Nephron progenitor cell (in vitro differentiated cells): Measurements from ENCODE around the gene NDFIP2.
"Not testable (repeated sequence)": the region's sequence is repeated elsewhere in the genome, so short reads cannot be mapped to it uniquely, and the experiment has no call there.

ENCODE experiments used
- DNase-seq: peaks from one replicate; pipeline ENCODE4 v3.0.0; 2021
- H3K27ac Mint-ChIP-seq: 2 replicates; pipeline ENCODE4 v1.8.0; 2021; ENCODE audit warnings: mild to moderate bottlenecking, moderate library complexity, mixed read lengths
- H3K27me3 Mint-ChIP-seq: 2 replicates; pipeline ENCODE4 v1.8.0; 2021; ENCODE audit warnings: mild to moderate bottlenecking, low read depth, mixed read lengths; ENCODE audit not compliant: poor library complexity
- H3K36me3 Mint-ChIP-seq: 2 replicates; pipeline ENCODE4 v1.8.0; 2021; ENCODE audit warnings: low read depth, mixed read lengths
- H3K4me1 Mint-ChIP-seq: 2 replicates; pipeline ENCODE4 v1.8.0; 2021; ENCODE audit warnings: mixed read lengths
- H3K4me3 Mint-ChIP-seq: 2 replicates; pipeline ENCODE4 v1.8.0; 2021; ENCODE audit warnings: mild to moderate bottlenecking, moderate library complexity, mixed read lengths
- H3K9me3 Mint-ChIP-seq: 2 replicates; pipeline ENCODE4 v1.8.0; 2021; ENCODE audit warnings: mild to moderate bottlenecking, moderate library complexity, mixed read lengths
- CTCF ChIP-seq: fragments of 200-600 bp; sonication (generic); IDR thresholded peaks from 2 replicates; pipeline ENCODE4 v1.5.0; 2021; ENCODE audit warnings: antibody characterized with exemption

NDFIP2 gene

GRCh38 chr13:79593641-79594275 is 112.8 kb downstream of the NDFIP2 start:
- no peak for TF ChIP-seq CTCF
- Mint-ChIP-seq H3K4me3 (no peak overlapping the region), H3K36me3 (peaks cover 1% of the 10 kb centered on the region), H3K27ac (no peak overlapping the region), H3K27me3 (no peaks in the 10 kb centered on the region), H3K4me1 (no peaks in the 10 kb centered on the region), H3K9me3 (peaks cover 1% of the 10 kb centered on the region)
- DNase-seq, result no peak

GRCh38 chr13:79600146-79600545 is 119.2 kb downstream of the NDFIP2 start:
- not testable (repeated sequence) for H3K27ac Mint-ChIP-seq, DNase-seq, H3K4me3 Mint-ChIP-seq, H3K4me1 Mint-ChIP-seq, H3K9me3 Mint-ChIP-seq, H3K27me3 Mint-ChIP-seq, H3K36me3 Mint-ChIP-seq

- H3K9me3 Mint-ChIP-seq, result peaks cover 7% of the 10 kb centered on the region
- DNase-seq, result no peak
- H3K4me3 Mint-ChIP-seq, result no peak overlapping the region
- H3K4me1 Mint-ChIP-seq, result no peaks in the 10 kb centered on the region
- peaks cover 2% of the 10 kb centered on the region for H3K27me3 Mint-ChIP-seq
- no peak overlapping the region for H3K27ac Mint-ChIP-seq
- TF ChIP-seq CTCF, result no peak
- no peaks in the 10 kb centered on the region for H3K36me3 Mint-ChIP-seq
Measured at GRCh38 chr13:79602936-79603335, 122.0 kb downstream of the NDFIP2 start.

- H3K27me3 Mint-ChIP-seq, result peaks cover 2% of the 10 kb centered on the region
- H3K27ac Mint-ChIP-seq, result no peak overlapping the region
- H3K4me3 Mint-ChIP-seq, result no peak overlapping the region
- no peak for DNase-seq
- no peaks in the 10 kb centered on the region for H3K4me1 Mint-ChIP-seq
- TF ChIP-seq CTCF, result no peak
- peaks cover 10% of the 10 kb centered on the region for H3K9me3 Mint-ChIP-seq
- no peaks in the 10 kb centered on the region for H3K36me3 Mint-ChIP-seq
Measured at GRCh38 chr13:79604752-79605151, 123.8 kb downstream of the NDFIP2 start.
